Sigmoid colon (tissue), 7 donors: ENCODE results near the gene VCP. TPM values are rescaled to one million over a fixed set of nuclear protein-coding genes. Genes with fewer than 3 reads are reported as not detected.
A peak's percentile ranks its signal among the peaks of the same experiment; 100 is the strongest.

ENCODE experiments used
- DNase-seq: peaks from one replicate; pipeline ENCODE4 v3.0.0-alpha.2; 2019
- H3K27ac ChIP-seq, 4 donors: fragments of 200-600 bp; sonication (generic); one replicate each; pipeline ENCODE4 v1.5.1; 2016 to 2019; ENCODE audit warnings: mild to moderate bottlenecking in 1 of 4
- H3K27me3 ChIP-seq, 3 donors: fragments of 200-600 bp; sonication (generic); one replicate each; pipeline ENCODE4 v1.5.1; 2019; ENCODE audit warnings: mild to moderate bottlenecking in 1 of 3
- H3K36me3 ChIP-seq, 4 donors: fragments of 200-600 bp; sonication (generic); one replicate each; pipeline ENCODE4 v1.5.1; 2016 to 2019
- H3K4me1 ChIP-seq, 4 donors: fragments of 200-600 bp; sonication (generic); one replicate each; pipeline ENCODE4 v1.5.1; 2017 to 2019
- H3K4me3 ChIP-seq, 4 donors: fragments of 200-600 bp; sonication (generic); one replicate each; pipeline ENCODE4 v1.5.1; 2017 to 2019; ENCODE audit warnings: mild to moderate bottlenecking in 2 of 4, moderate library complexity in 1 of 4
- H3K9me3 ChIP-seq, 4 donors: fragments of 200-600 bp in 3 of 4; sonication (generic) in 3 of 4; one replicate each; pipeline versions ENCODE4 v1.5.1 to v1.6.1; 2013 to 2019
- CTCF ChIP-seq, 4 experiments: fragments of 450-650 bp in 3 of 4; fragments of 200-600 bp in 1 of 4; IDR thresholded peaks; one replicate each; pipeline ENCODE4 v1.5.1; 2016 to 2019; ENCODE audit warnings: antibody characterized with exemption in 4 of 4, mild to moderate bottlenecking in 3 of 4, moderate library complexity in 2 of 4
- EP300 ChIP-seq, 4 donors: sonication (generic); formaldehyde crosslinking; IDR thresholded peaks; one replicate each; pipeline ENCODE4 v1.6.1; 2017; ENCODE audit warnings: antibody characterized with exemption in 4 of 4
- POLR2A ChIP-seq, 2 donors: fragments of 450-650 bp; IDR thresholded peaks; one replicate each; pipeline ENCODE4 v1.6.1; 2016; ENCODE audit warnings: antibody characterized with exemption in 2 of 2, mild to moderate bottlenecking in 2 of 2, moderate library complexity in 2 of 2
- POLR2AphosphoS5 ChIP-seq, 4 donors: sonication (generic); formaldehyde crosslinking; IDR thresholded peaks; one replicate each; pipeline ENCODE4 v1.6.1; 2017; ENCODE audit warnings: antibody characterized with exemption in 4 of 4
- WGBS, 2 donors: extraction: QIAGEN DNeasy Blood & Tissue Kit; methylation state at CpG; one replicate each; pipeline ENCODE4 v1.1.7; 2013; 5-methylcytosine and 5-hydroxymethylcytosine counted together
- intact Hi-C: fragments of 100-400 bp; cut with DNase I; formaldehyde crosslinking; loops from one replicate; pipeline ENCODE4 v1.15.1; 2023
- polyA plus RNA-seq, 3 donors: library from polyadenylated mRNA; stranded (reverse); fragments of 200-250 nt; gene quantifications; one replicate each; pipeline ENCODE4 v1.2.3, GENCODE V29; 2013
- total RNA-seq, 4 donors: library from RNA; depleted of rRNA; stranded (reverse); fragments of >200 nt; gene quantifications; one replicate each; pipeline ENCODE4 v1.1.0, GENCODE V29; 2016
- donor health status: healthy with polysubstance abuse.
- donor health status: Bipolar disorder and iron deficiency.
- donor health status: healthy.

VCP gene
- total and polyA plus RNA-seq, 7 donors: 50.5 to 129 (median 108) TPM

GRCh38 chr9:35078066-35078465, 5.6 kb upstream of the VCP start:
- no peak for TF ChIP-seq POLR2A (IDR thresholded peaks at IDR 0.05)
- no peak for TF ChIP-seq POLR2AphosphoS5 (IDR thresholded peaks at IDR 0.05)
- no peak for TF ChIP-seq EP300 (IDR thresholded peaks at IDR 0.05)
- no peak for TF ChIP-seq CTCF (IDR thresholded peaks at IDR 0.05)
- Histone ChIP-seq H3K27me3 (no peaks in the 10 kb centered on the region), H3K27ac (no peak overlapping the region), H3K9me3 (no peaks in the 10 kb centered on the region), H3K4me1 (peaks cover 0 to 21% (median 16%) of the 10 kb centered on the region in 4 donors), H3K4me3 (no peak overlapping the region), H3K36me3 (no peaks in the 10 kb centered on the region)
- WGBS, 2 donors: 83 to 84% methylated on average over 4 of the region's 4 CpGs
- intact Hi-C loops: no loop called here
- DNase-seq: no peak

- intact Hi-C loops: no loop called here
- DNase-seq: no peak
- no peaks in the 10 kb centered on the region for H3K27me3 ChIP-seq
- TF ChIP-seq POLR2A (IDR thresholded peaks at IDR 0.05) (no peak), CTCF (IDR thresholded peaks at IDR 0.05) (no peak), EP300 (IDR thresholded peaks at IDR 0.05) (no peak), POLR2AphosphoS5 (IDR thresholded peaks at IDR 0.05) (no peak)
- H3K4me1 ChIP-seq: peaks cover 0 to 25% (median 16%) of the 10 kb centered on the region in 4 donors
- H3K27ac ChIP-seq: no peak overlapping the region
- no peaks in the 10 kb centered on the region for H3K36me3 ChIP-seq
- no peaks in the 10 kb centered on the region for H3K9me3 ChIP-seq
- 92 to 95% methylated on average over 4 of the region's 4 CpGs for WGBS, 2 donors
- no peak overlapping the region for H3K4me3 ChIP-seq
Measured at GRCh38 chr9:35076848-35077247, 4.4 kb upstream of the VCP start.

GRCh38 chr9:35075358-35075757, 2.9 kb upstream of the VCP start:
- TF ChIP-seq POLR2A (IDR thresholded peaks at IDR 0.05) (no peak), EP300 (IDR thresholded peaks at IDR 0.05) (no peak), POLR2AphosphoS5 (IDR thresholded peaks at IDR 0.05) (no peak), CTCF (IDR thresholded peaks at IDR 0.05) (no peak)
- intact Hi-C loops: no loop called here
- H3K36me3 ChIP-seq: no peaks in the 10 kb centered on the region
- 97 to 98% methylated on average over 4 of the region's 4 CpGs for WGBS, 2 donors
- no peaks in the 10 kb centered on the region for H3K9me3 ChIP-seq
- DNase-seq: peak; percentile 57
- H3K4me1 ChIP-seq: peaks cover 0 to 33% (median 23%) of the 10 kb centered on the region in 4 donors
- H3K27ac ChIP-seq: no peak overlapping the region
- H3K27me3 ChIP-seq: no peaks in the 10 kb centered on the region
- H3K4me3 ChIP-seq: no peak overlapping the region

GRCh38 chr9:35074791-35075190, 2.4 kb upstream of the VCP start:
- H3K9me3 ChIP-seq: no peaks in the 10 kb centered on the region
- intact Hi-C loops: loop anchor here (5.0 kb wide), 2 partner anchors 38 to 87 kb away; partner anchors contain the start of gene DNAJB5
- H3K27me3 ChIP-seq: no peaks in the 10 kb centered on the region
- TF ChIP-seq CTCF (IDR thresholded peaks at IDR 0.05) (no peak), POLR2AphosphoS5 (IDR thresholded peaks at IDR 0.05) (no peak), EP300 (IDR thresholded peaks at IDR 0.05) (no peak)
- peak; percentile 52 for DNase-seq
- H3K36me3 ChIP-seq: no peaks in the 10 kb centered on the region
- H3K4me1 ChIP-seq: peaks cover 0 to 36% (median 27%) of the 10 kb centered on the region in 4 donors
- no peak overlapping the region for H3K4me3 ChIP-seq
- 96% methylated on average over 8 of the region's 8 CpGs for WGBS, 2 donors
- H3K27ac ChIP-seq: no peak overlapping the region

- 97 to 99% methylated on average over 6 of the region's 6 CpGs for WGBS, 2 donors
- Histone ChIP-seq H3K9me3 (no peaks in the 10 kb centered on the region), H3K27ac (no peak overlapping the region), H3K4me3 (no peak overlapping the region), H3K4me1 (peaks cover 0 to 39% (median 31%) of the 10 kb centered on the region in 4 donors), H3K36me3 (no peaks in the 10 kb centered on the region), H3K27me3 (no peaks in the 10 kb centered on the region)
- intact Hi-C loops: loop anchor here (5.0 kb wide), 2 partner anchors 38 to 87 kb away; partner anchors contain the start of gene DNAJB5
- peak; percentile 54 for DNase-seq
- TF ChIP-seq EP300 (IDR thresholded peaks at IDR 0.05) (no peak), POLR2A (IDR thresholded peaks at IDR 0.05) (no peak), CTCF (IDR thresholded peaks at IDR 0.05) (no peak), POLR2AphosphoS5 (IDR thresholded peaks at IDR 0.05) (no peak)
Measured at GRCh38 chr9:35074141-35074540, 1.7 kb upstream of the VCP start.
